Uterus (tissue), 4 donors: ENCODE results near the gene TRIP12. TPM values are rescaled to one million over a fixed set of nuclear protein-coding genes. Genes with fewer than 3 reads are reported as not detected.

Experiments used
- DNase-seq, 2 donors: peaks; one replicate each; pipeline ENCODE4 v3.0.0-alpha.2; 2019 to 2020
- H3K27ac ChIP-seq, 2 donors: fragments of 200-600 bp; sonication (generic); 1 replicate in 1 of 2; 2 replicates in 1 of 2; pipeline ENCODE4 v1.5.1; 2016 to 2018
- H3K27me3 ChIP-seq, 2 donors: fragments of 200-600 bp; sonication (generic); one replicate each; pipeline ENCODE4 v1.5.1; 2018 to 2019; ENCODE audit warnings: control low read depth in 1 of 2
- H3K36me3 ChIP-seq, 2 donors: fragments of 200-600 bp; sonication (generic); one replicate each; pipeline ENCODE4 v1.5.1; 2019; ENCODE audit warnings: control low read depth in 1 of 2
- H3K4me1 ChIP-seq, 2 donors: fragments of 200-600 bp; sonication (generic); one replicate each; pipeline ENCODE4 v1.5.1; 2018 to 2019; ENCODE audit warnings: control low read depth in 1 of 2
- H3K4me3 ChIP-seq, 2 donors: fragments of 200-600 bp; sonication (generic); 1 replicate in 1 of 2; 2 replicates in 1 of 2; pipeline ENCODE4 v1.5.1; 2018 to 2019; ENCODE audit warnings: mild to moderate bottlenecking in 1 of 2
- H3K9me3 ChIP-seq, 2 donors: fragments of 200-600 bp; sonication (generic); one replicate each; pipeline ENCODE4 v1.5.1; 2019; ENCODE audit warnings: control low read depth in 1 of 2
- POLR2A ChIP-seq, 2 donors: fragments of 450-650 bp; IDR thresholded peaks; one replicate each; pipeline ENCODE4 v1.6.1; 2016; ENCODE audit warnings: antibody characterized with exemption in 2 of 2, mild to moderate bottlenecking in 1 of 2, moderate library complexity in 1 of 2
- intact Hi-C: fragments of 100-400 bp; cut with DNase I; formaldehyde crosslinking; loops from one replicate; pipeline ENCODE4 v1.15.1; 2023; ENCODE audit warnings: low total_unique reads
- total RNA-seq, 4 donors: library from RNA; depleted of rRNA in 3 of 4; stranded (reverse); fragments of >200 nt in 3 of 4; gene quantifications; one replicate each; pipeline versions ENCODE4 v1.1.0 to v1.2.4, GENCODE V29; 2014 to 2023
- TF ChIP-seq, protein P1 (sequence below), 4 experiments: fragments of 200-600 bp in 2 of 4; fragments of 450-650 bp in 2 of 4; sonication (generic) in 2 of 4; IDR thresholded peaks; one replicate each; pipeline ENCODE4 v1.5.1; 2016 to 2019; ENCODE audit warnings: antibody characterized with exemption in 4 of 4, mild to moderate bottlenecking in 2 of 4, moderate library complexity in 1 of 4
- donor health status: DM: yes; HTN: yes; CAD: no.

Gene TRIP12
- total RNA-seq, 4 donors from 2014 or later = 77.1 to 255 (median 197) TPM

DNA sequence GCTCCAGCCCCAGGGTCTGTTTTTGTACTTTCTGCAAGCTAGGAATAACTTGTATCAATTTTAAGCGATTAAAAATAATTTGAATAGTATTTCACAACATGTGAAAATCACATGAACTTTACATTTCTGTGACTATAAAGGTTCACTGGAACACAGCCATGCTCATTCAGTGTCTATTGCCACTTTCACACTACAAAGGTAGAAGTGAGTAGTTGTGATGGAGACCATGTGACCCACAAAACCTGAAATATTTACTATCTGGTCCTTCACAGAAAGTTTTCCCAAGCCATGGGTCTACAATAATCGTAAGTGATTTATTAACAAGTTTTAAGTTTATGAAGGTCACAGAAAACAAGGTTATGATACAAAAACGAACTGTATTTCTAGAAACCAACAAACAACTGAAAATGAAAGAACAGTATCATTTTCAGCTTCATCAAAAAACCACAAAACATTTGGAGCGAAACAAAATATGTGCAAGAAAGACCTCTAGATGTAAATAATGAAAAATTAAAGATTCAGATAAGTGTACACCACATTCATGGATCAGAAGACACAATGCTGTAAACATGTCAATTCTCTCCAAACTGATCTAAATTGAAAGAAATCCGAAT lies 138.6 kb downstream of the TRIP12 start:
- H3K4me3 ChIP-seq = no peak overlapping the region
- no peaks in the 10 kb centered on the region for H3K27me3 ChIP-seq
- DNase-seq = no peak
- no peak overlapping the region for H3K27ac ChIP-seq
- no peaks in the 10 kb centered on the region for H3K4me1 ChIP-seq
- H3K9me3 ChIP-seq = no peaks in the 10 kb centered on the region
- TF ChIP-seq, protein P1, sequence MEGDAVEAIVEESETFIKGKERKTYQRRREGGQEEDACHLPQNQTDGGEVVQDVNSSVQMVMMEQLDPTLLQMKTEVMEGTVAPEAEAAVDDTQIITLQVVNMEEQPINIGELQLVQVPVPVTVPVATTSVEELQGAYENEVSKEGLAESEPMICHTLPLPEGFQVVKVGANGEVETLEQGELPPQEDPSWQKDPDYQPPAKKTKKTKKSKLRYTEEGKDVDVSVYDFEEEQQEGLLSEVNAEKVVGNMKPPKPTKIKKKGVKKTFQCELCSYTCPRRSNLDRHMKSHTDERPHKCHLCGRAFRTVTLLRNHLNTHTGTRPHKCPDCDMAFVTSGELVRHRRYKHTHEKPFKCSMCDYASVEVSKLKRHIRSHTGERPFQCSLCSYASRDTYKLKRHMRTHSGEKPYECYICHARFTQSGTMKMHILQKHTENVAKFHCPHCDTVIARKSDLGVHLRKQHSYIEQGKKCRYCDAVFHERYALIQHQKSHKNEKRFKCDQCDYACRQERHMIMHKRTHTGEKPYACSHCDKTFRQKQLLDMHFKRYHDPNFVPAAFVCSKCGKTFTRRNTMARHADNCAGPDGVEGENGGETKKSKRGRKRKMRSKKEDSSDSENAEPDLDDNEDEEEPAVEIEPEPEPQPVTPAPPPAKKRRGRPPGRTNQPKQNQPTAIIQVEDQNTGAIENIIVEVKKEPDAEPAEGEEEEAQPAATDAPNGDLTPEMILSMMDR (IDR thresholded peaks at IDR 0.05) = no peak
- no peak for TF ChIP-seq POLR2A (IDR thresholded peaks at IDR 0.05)
- intact Hi-C loops = no loop called here
- H3K36me3 ChIP-seq = no peaks in the 10 kb centered on the region

DNA sequence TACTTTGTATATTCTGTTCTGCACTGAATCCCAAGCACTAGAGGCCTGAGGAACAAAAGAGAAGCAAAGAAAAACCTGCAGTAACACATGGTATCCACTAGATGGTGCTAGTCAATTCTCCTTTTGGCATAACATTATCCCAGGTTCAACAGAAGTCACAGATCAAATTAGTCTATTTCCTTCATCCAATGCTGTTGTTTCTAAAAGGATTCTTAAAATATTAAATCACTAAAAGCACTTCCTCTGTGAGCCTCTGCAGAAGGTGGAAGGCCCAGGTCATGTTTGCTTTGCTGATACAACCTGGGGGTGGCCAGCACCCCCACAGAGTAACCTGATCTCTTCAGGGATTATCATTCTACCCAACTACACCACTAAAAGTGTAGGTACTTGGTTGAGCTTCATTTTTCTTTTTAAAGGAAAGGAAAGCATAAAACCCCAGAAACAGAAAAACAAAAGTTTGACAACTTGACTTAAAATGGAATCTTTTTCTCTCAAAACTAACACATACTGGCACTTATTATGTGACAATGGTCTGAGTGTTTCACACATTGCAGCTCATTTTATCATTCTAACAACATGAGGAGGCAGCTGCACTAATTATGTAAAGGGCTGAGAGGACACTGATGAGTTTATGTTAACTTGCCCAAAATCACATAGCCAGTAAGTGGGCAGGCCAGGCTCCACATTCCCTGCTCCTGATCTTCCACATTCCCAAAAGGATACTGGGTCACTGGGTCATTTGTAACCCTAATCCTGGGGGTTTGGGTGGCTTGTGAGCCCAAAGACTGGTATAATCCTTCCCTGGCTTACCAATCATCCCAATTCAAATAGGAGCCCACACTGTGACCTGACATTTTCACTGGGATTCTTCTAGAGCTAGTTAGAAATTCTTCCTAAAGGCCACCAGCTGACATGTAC lies 140.7 kb downstream of the TRIP12 start:
- TF ChIP-seq POLR2A (IDR thresholded peaks at IDR 0.05) = no peak
- TF ChIP-seq, protein P1 (IDR thresholded peaks at IDR 0.05) = peak; percentile 65 to 81 (median 72)
- Histone ChIP-seq H3K36me3 (no peaks in the 10 kb centered on the region), H3K4me3 (no peak overlapping the region), H3K4me1 (no peaks in the 10 kb centered on the region), H3K27ac (peak overlapping the region in 1 of 2 donors; percentile 18), H3K27me3 (no peaks in the 10 kb centered on the region), H3K9me3 (no peaks in the 10 kb centered on the region)
- no peak for DNase-seq
- intact Hi-C loops = no loop called here

DNA sequence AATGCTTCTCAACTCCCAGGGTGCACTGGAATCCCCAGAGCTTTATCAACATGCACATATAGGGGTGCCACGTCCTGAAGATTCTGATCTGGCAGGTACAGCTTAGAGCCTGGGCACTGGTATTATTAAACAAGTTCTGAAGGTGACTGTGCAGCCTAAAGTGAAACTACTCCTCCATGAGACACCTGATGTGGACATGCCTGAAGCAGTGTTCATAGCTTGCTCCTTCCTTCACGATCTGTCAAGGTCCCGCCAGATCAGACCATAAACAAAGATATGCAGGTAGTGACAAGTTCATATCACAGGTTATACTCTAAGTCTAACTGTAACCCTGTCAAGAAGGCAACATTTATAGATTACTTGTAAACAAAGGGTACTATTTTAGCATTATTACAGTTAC lies 142.2 kb downstream of the TRIP12 start:
- Histone ChIP-seq H3K9me3 (no peaks in the 10 kb centered on the region), H3K4me1 (no peaks in the 10 kb centered on the region), H3K4me3 (no peak overlapping the region), H3K36me3 (no peaks in the 10 kb centered on the region), H3K27me3 (no peaks in the 10 kb centered on the region), H3K27ac (no peak overlapping the region)
- no peak for TF ChIP-seq POLR2A (IDR thresholded peaks at IDR 0.05)
- intact Hi-C loops = no loop called here
- DNase-seq = no peak

DNA sequence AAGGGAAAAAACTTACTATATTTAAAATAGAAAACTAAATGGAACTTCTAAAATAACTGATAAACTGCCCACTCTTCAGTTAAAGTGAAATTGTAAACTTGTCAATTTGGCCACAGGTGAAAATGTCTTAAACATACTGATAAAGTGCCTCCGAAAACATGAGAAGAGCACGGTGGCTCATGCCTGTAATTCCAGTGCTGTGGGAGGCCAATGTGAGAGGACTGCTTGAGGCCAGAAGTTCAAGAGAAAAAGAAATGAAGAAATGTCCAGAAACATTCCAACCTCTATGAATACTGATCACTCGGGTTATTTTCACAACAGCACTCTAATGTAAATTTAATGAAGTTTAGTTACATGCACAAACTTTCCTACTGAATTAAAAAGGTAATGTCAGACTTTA lies 144.1 kb downstream of the TRIP12 start:
- intact Hi-C loops = no loop called here
- no peaks in the 10 kb centered on the region for H3K4me1 ChIP-seq
- no peaks in the 10 kb centered on the region for H3K27me3 ChIP-seq
- DNase-seq = no peak
- no peaks in the 10 kb centered on the region for H3K36me3 ChIP-seq
- TF ChIP-seq, protein P1 (IDR thresholded peaks at IDR 0.05) = no peak
- TF ChIP-seq POLR2A (IDR thresholded peaks at IDR 0.05) = no peak
- H3K27ac ChIP-seq = no peak overlapping the region
- no peak overlapping the region for H3K4me3 ChIP-seq
- H3K9me3 ChIP-seq = no peaks in the 10 kb centered on the region

DNA sequence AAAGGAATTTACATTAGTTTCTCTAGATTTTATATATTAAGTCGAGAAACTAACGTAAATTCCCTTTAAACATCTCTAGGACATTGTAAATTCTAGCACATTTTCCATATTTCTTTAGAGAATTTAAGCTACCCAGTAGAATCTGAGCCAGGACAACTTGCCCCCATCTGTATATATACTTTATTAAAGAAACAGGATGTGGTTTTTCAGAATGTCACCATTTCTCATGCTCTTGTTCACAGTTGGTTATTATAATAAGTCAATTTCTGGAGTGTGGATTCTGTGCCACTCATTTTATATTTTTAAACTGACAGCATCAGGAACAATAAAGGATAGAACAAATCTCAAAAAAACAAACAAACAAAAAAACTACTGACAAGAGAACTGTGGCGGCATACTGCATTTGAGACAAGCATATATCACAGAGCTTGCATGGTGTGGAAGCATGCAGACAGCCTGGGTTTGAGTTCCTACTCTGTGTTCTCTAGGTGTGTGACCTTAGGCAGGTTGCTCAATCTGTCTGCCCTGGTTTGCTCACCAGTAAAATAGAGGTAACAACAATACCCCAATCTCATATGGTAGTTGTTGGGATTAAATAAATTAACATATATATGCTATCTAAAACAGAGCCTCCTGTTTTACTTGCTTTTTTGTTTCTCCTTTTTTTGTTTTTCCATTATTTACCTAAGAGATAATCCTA lies 146.0 kb downstream of the TRIP12 start:
- no peak for DNase-seq
- H3K9me3 ChIP-seq = no peaks in the 10 kb centered on the region
- no peak overlapping the region for H3K27ac ChIP-seq
- H3K36me3 ChIP-seq = no peaks in the 10 kb centered on the region
- TF ChIP-seq POLR2A (IDR thresholded peaks at IDR 0.05) = no peak
- TF ChIP-seq, protein P1 (IDR thresholded peaks at IDR 0.05) = no peak
- intact Hi-C loops = no loop called here
- no peak overlapping the region for H3K4me3 ChIP-seq
- no peaks in the 10 kb centered on the region for H3K4me1 ChIP-seq
- no peaks in the 10 kb centered on the region for H3K27me3 ChIP-seq
